Panc1 (cell line): ENCODE data around the gene BCAS2. TPM values are rescaled to one million over a fixed set of nuclear protein-coding genes. Genes with fewer than 3 reads are reported as not detected.

Experiments used
- ATAC-seq: fragments of 200-7000 bp; cut with Tn5 transposase; 2 replicates; pipeline ENCODE4 v1.9.1; 2020; ENCODE audit warnings: mild to moderate bottlenecking, moderate library complexity
- BruUV-seq: library from RNA; stranded (reverse); fragments of 400-500 nt; replicated peaks from 2 replicates; lab custom pipeline; 2021; lab: Mats Ljungman, UMichigan
- CTCF ChIA-PET: fragments of 300-600 bp; sonication (Branson Sonifier 250); formaldehyde crosslinking; loops from one replicate; lab custom pipeline; 2022; ENCODE audit warnings: antibody characterized with exemption; lab: Charles Lee
- POLR2A ChIA-PET: fragments of 300-600 bp; sonication (Branson Sonifier 250); formaldehyde crosslinking; loops from one replicate; lab custom pipeline; 2022; ENCODE audit warnings: antibody characterized with exemption; lab: Charles Lee
- DNase-seq: peaks from one replicate; pipeline ENCODE4 v3.0.0-alpha.2; 2010; ENCODE audit warnings: low read depth, low spot score
- H3K27ac ChIP-seq: 2 replicates; pipeline ENCODE4 v1.5.1; 2011; ENCODE audit warnings: mild to moderate bottlenecking, low read length, inconsistent platforms
- H3K27me3 ChIP-seq: fragments of 200-500 bp; sonication (Bioruptor generic); 2 replicates; pipeline ENCODE4 v1.6.0; 2014; ENCODE audit warnings: low read length, inconsistent platforms; ENCODE audit not compliant: control insufficient read depth, insufficient read depth
- H3K36me3 ChIP-seq: fragments of 200-500 bp; sonication (Bioruptor generic); 2 replicates; pipeline ENCODE4 v1.5.1; 2014; ENCODE audit warnings: inconsistent platforms, mild to moderate bottlenecking, low read length, moderate library complexity; ENCODE audit not compliant: control insufficient read depth, insufficient read depth
- H3K4me1 ChIP-seq: 2 replicates; pipeline ENCODE4 v1.5.1; 2011; ENCODE audit warnings: inconsistent platforms, mild to moderate bottlenecking, low read length, moderate library complexity; ENCODE audit not compliant: control insufficient read depth, insufficient read depth
- H3K4me3 ChIP-seq, 2 experiments: 2 replicates each; pipeline ENCODE4 v1.5.1; 2011 to 2012; ENCODE audit warnings: low read depth in 2 of 2, low read length in 2 of 2, mild to moderate bottlenecking in 2 of 2, inconsistent platforms in 1 of 2, moderate library complexity in 1 of 2
- H3K9me3 ChIP-seq: fragments of 200-500 bp; sonication (Bioruptor generic); 2 replicates; pipeline ENCODE4 v1.5.1; 2014; ENCODE audit warnings: low read depth, mild to moderate bottlenecking, inconsistent platforms, low read length, moderate library complexity; ENCODE audit not compliant: control insufficient read depth, insufficient read depth
- CTCF ChIP-seq: fragments of 450-650 bp; IDR thresholded peaks from 2 replicates; pipeline ENCODE4 v1.5.1; 2017; ENCODE audit warnings: mild to moderate bottlenecking
- POLR2AphosphoS5 ChIP-seq: IDR thresholded peaks from 2 replicates; pipeline ENCODE4 v1.6.1; 2012; ENCODE audit warnings: mild to moderate bottlenecking, low read depth, low read length, moderate library complexity
- REST ChIP-seq, 2 experiments: IDR thresholded peaks; 2 replicates each; pipeline ENCODE4 v1.6.1; 2011 to 2012; ENCODE audit warnings: low read depth in 2 of 2, control low read depth in 1 of 2, low read length in 1 of 2, mild to moderate bottlenecking in 1 of 2, moderate library complexity in 1 of 2; ENCODE audit not compliant: insufficient read depth in 1 of 2
- SIN3A ChIP-seq: IDR thresholded peaks from 2 replicates; pipeline ENCODE4 v1.6.1; 2012; ENCODE audit warnings: low read depth, mild to moderate bottlenecking, low read length, moderate library complexity, borderline replicate concordance; ENCODE audit not compliant: insufficient read depth
- TCF7L2 ChIP-seq: IDR thresholded peaks from 2 replicates; pipeline ENCODE4 v1.6.1; 2011; ENCODE audit warnings: mild to moderate bottlenecking, low read depth, low read length, inconsistent platforms
- in situ Hi-C: cut with HindIII; loops from 2 replicates; pipeline ENCODE4 v1.10.0; 2016; ENCODE audit warnings: low sequenced_read_pairs, low pct_unique_long_range_greater_than_20kb
- intact Hi-C: fragments of 100-400 bp; cut with micrococcal nuclease; formaldehyde crosslinking; loops from one replicate; pipeline ENCODE4 v1.10.0; 2022; ENCODE audit not compliant: unreplicated experiment
- total RNA-seq: library from RNA; stranded (reverse); gene quantifications from one replicate; pipeline ENCODE4 v1.2.1, GENCODE V29; 2021; ENCODE audit not compliant: unreplicated experiment

Gene BCAS2
- total RNA-seq, 1 experiment from 2014 or later: 23.5 TPM

- H3K36me3 ChIP-seq: no peaks in the 10 kb centered on the region
- H3K4me3 ChIP-seq: no peak overlapping the region
- no TSS peak for BruUV-seq
- no peak overlapping the region for H3K27ac ChIP-seq
- intact Hi-C loops: no loop called here
- in situ Hi-C loops: no loop called here
- H3K27me3 ChIP-seq: no peaks in the 10 kb centered on the region
- CTCF ChIA-PET: no interaction called here
- ATAC-seq (no peak), DNase-seq (no peak)
- no peaks in the 10 kb centered on the region for H3K9me3 ChIP-seq
- no peak for TF ChIP-seq SIN3A
- no peak for TF ChIP-seq POLR2AphosphoS5
- TF ChIP-seq TCF7L2: no peak
- TF ChIP-seq CTCF: no peak
- no peak for TF ChIP-seq REST (IDR thresholded peaks at IDR 0.05; ENCODE audit: insufficient read depth in 1 of 2, low read depth in 2 of 2, low read length in 1 of 2)
- POLR2A ChIA-PET: interaction anchor here (0.7 kb wide), 1 partner anchor 16 kb away, joined by 9 read pairs; no protein-coding TSS in a partner anchor
- H3K4me1 ChIP-seq: no peaks in the 10 kb centered on the region
These were observed 28.4 kb upstream of the BCAS2 start for GRCh38 chr1:114609826-114610225.

DNA sequence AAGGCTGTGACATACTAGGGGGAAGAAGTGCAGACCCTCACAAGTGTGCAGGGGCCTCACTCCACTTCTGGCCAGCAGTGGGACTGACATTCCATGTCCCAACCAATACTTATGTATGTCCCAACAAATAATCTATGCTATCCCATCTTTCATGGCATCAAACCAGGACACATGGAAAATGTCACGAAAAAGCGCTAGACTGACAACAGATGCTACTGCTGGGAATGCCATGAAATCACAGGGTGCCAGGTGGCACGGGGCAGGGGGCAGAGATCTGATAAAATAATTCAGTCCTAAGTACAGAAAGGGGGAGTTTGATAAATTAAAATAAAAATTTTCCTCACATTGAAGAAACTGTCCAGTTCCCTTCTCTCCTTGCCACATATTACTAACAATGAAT lies 27.6 kb upstream of the BCAS2 start:
- no peak overlapping the region for H3K27ac ChIP-seq
- H3K27me3 ChIP-seq: no peaks in the 10 kb centered on the region
- DNase-seq (no peak), ATAC-seq (no peak)
- no peaks in the 10 kb centered on the region for H3K9me3 ChIP-seq
- no peaks in the 10 kb centered on the region for H3K36me3 ChIP-seq
- no peak overlapping the region for H3K4me3 ChIP-seq
- no peaks in the 10 kb centered on the region for H3K4me1 ChIP-seq
- in situ Hi-C loops: no loop called here
- no TSS peak for BruUV-seq
- intact Hi-C loops: no loop called here
- CTCF ChIA-PET: no interaction called here
- POLR2A ChIA-PET: no interaction called here
- no peak for TF ChIP-seq SIN3A
- no peak for TF ChIP-seq POLR2AphosphoS5
- no peak for TF ChIP-seq REST (IDR thresholded peaks at IDR 0.05; ENCODE audit: insufficient read depth in 1 of 2, low read depth in 2 of 2, low read length in 1 of 2)
- TF ChIP-seq CTCF: no peak
- no peak for TF ChIP-seq TCF7L2
